Psoas muscle (tissue), 8 donors: Measurements from ENCODE around the gene TDRD9. TPM values are rescaled to one million over a fixed set of nuclear protein-coding genes. Genes with fewer than 3 reads are reported as not detected.
A peak's percentile ranks its signal among the peaks of the same experiment; 100 is the strongest.

Experiments
- ATAC-seq, 4 donors: fragments of 200-7000 bp; cut with Tn5 transposase; one replicate each; pipeline ENCODE4 v1.9.1; 2020; ENCODE audit warnings: moderate library complexity in 3 of 4, mild to moderate bottlenecking in 2 of 4
- DNase-seq, 2 donors: peaks; one replicate each; pipeline ENCODE4 v3.0.0-alpha.2; 2020
- H3K27ac ChIP-seq: fragments of 200-600 bp; one replicate; pipeline ENCODE4 v1.8.0; 2022
- H3K27me3 ChIP-seq, 3 donors: fragments of 200-600 bp in 1 of 3; one replicate each; pipeline versions ENCODE4 v1.6.1 to v1.8.0; 2013 to 2022; ENCODE audit warnings: low read length in 2 of 3, mild to moderate bottlenecking in 2 of 3, moderate library complexity in 1 of 3; ENCODE audit not compliant: insufficient read depth in 3 of 3
- H3K36me3 ChIP-seq, 2 donors: fragments of 200-600 bp in 1 of 2; one replicate each; pipeline versions ENCODE4 v1.6.1 to v1.8.0; 2013 to 2022; ENCODE audit warnings: low read depth in 1 of 2, mild to moderate bottlenecking in 1 of 2, moderate library complexity in 1 of 2; ENCODE audit not compliant: insufficient read depth in 1 of 2
- H3K4me1 ChIP-seq: fragments of 200-600 bp; one replicate; pipeline ENCODE4 v1.8.0; 2022
- H3K4me3 ChIP-seq: fragments of 200-600 bp; one replicate; pipeline ENCODE4 v1.8.0; 2022; ENCODE audit warnings: mild to moderate bottlenecking
- H3K9me3 ChIP-seq: fragments of 200-600 bp; one replicate; pipeline ENCODE4 v1.8.0; 2022
- WGBS, 3 donors: extraction: QIAGEN DNeasy Blood & Tissue Kit; methylation state at CpG; one replicate each; pipeline versions ENCODE4 v1.1.6 to v1.1.7; 2013; 5-methylcytosine and 5-hydroxymethylcytosine counted together
- intact Hi-C, 2 donors: fragments of 100-400 bp; cut with DNase I; formaldehyde crosslinking; loops; one replicate each; pipeline versions ENCODE4 v1.11.0 to v1.14.2; 2022
- polyA plus RNA-seq, 3 donors: library from polyadenylated mRNA; stranded (reverse); fragments of 200-250 nt; gene quantifications; one replicate each; pipeline ENCODE4 v1.2.3, GENCODE V29; 2013
- total RNA-seq, 4 donors: library from RNA; stranded (reverse); fragmentation: NEBNext Ultra II Directional in 2 of 4; extraction: Animal tissue kit (Norgen Biotek cat#: 25700) in 2 of 4; gene quantifications; one replicate each; pipeline versions ENCODE4 v1.2.1 to v1.2.4, GENCODE V29; 2021 to 2023
- TF ChIP-seq, protein P1 (sequence below): fragments of 200-600 bp; IDR thresholded peaks from one replicate; pipeline ENCODE4 v1.8.0; 2022; ENCODE audit warnings: antibody characterized with exemption
- donor health status: healthy with polysubstance abuse.
- donor health status: DM: no; HTN: no; CAD: no; lungs with moderate emphysema.
- donor health status: Bipolar disorder and iron deficiency.
- donor health status: healthy.
- donor health status: DM: yes; HTN: yes; CAD: no.
- donor health status: DM: no; HTN: no; CAD: no.
- donor health status: DM: no; HTN: no; CAD: no.
- donor health status: DM: yes; HTN: yes; CAD: no.

Gene TDRD9
- total and polyA plus RNA-seq, 7 donors = 0.13 to 1.3 (median 0.31) TPM

GRCh38 chr14:104091927-104092771 lies 163.9 kb downstream of the TDRD9 start:
- Histone ChIP-seq H3K36me3 (no peaks in the 10 kb centered on the region), H3K9me3 (no peaks in the 10 kb centered on the region), H3K4me3 (no peak overlapping the region), H3K27ac (no peak overlapping the region), H3K27me3 (peaks cover 0 to 22% (median 18%) of the 10 kb centered on the region in 3 donors), H3K4me1 (no peaks in the 10 kb centered on the region)
- TF ChIP-seq, protein P1, sequence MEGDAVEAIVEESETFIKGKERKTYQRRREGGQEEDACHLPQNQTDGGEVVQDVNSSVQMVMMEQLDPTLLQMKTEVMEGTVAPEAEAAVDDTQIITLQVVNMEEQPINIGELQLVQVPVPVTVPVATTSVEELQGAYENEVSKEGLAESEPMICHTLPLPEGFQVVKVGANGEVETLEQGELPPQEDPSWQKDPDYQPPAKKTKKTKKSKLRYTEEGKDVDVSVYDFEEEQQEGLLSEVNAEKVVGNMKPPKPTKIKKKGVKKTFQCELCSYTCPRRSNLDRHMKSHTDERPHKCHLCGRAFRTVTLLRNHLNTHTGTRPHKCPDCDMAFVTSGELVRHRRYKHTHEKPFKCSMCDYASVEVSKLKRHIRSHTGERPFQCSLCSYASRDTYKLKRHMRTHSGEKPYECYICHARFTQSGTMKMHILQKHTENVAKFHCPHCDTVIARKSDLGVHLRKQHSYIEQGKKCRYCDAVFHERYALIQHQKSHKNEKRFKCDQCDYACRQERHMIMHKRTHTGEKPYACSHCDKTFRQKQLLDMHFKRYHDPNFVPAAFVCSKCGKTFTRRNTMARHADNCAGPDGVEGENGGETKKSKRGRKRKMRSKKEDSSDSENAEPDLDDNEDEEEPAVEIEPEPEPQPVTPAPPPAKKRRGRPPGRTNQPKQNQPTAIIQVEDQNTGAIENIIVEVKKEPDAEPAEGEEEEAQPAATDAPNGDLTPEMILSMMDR = no peak
- DNase-seq (peak; percentile 9 to 46), ATAC-seq (no peak)
- intact Hi-C loops = no loop called here
- 78 to 80% (median 78%) methylated on average over 23 of the region's 23 CpGs for WGBS, 3 donors

GRCh38 chr14:104092931-104093365 lies 164.7 kb downstream of the TDRD9 start:
- DNase-seq = no peak
- no peaks in the 10 kb centered on the region for H3K9me3 ChIP-seq
- ATAC-seq = no peak
- no peaks in the 10 kb centered on the region for H3K36me3 ChIP-seq
- intact Hi-C loops = no loop called here
- WGBS, 3 donors = 68 to 74% (median 70%) methylated on average over 11 of the region's 11 CpGs
- TF ChIP-seq, protein P1 = no peak
- no peaks in the 10 kb centered on the region for H3K4me1 ChIP-seq
- H3K4me3 ChIP-seq = no peak overlapping the region
- no peak overlapping the region for H3K27ac ChIP-seq
- peaks cover 0 to 18% (median 18%) of the 10 kb centered on the region in 3 donors for H3K27me3 ChIP-seq

DNA sequence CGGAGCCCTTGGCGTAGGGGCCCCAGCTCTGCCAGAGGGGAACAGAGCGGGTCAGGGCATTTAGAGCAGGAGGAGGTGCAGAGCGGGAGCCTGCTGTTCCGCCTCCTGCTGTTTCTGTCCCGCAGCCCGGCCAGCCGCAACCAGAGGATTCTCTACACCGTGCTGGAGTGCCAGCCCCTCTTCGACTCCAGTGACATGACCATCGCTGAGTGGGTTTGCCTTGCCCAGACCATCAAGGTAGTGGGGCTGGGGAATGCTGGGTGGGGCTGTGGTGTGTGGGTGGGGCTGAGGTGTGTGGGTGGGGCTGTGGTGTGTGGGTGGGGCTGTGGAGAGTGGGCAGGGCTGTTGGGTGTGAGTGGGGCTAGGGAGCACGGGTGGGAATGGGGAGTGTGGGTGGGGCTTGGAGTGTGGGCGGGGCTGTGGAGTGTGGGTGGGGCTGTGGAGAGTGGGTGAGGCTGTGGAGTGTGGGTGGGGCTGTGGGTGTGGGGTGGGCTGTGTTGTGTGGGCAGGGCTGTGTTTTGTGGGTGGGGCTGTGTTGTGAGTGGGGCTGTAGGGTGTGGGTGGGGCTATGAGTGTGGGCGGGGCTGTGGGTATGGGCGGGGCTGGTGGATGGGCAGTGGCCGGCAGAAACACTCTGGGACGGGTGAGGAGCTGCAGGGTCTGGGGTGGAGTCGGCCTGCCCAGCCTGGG lies 165.3 kb downstream of the TDRD9 start:
- TF ChIP-seq, protein P1 = no peak
- no peak overlapping the region for H3K4me3 ChIP-seq
- intact Hi-C loops = no loop called here
- H3K9me3 ChIP-seq = no peaks in the 10 kb centered on the region
- peaks cover 0 to 18% (median 16%) of the 10 kb centered on the region in 3 donors for H3K27me3 ChIP-seq
- DNase-seq = peak; percentile 13 to 46
- WGBS, 3 donors = 47 to 57% (median 52%) methylated on average over 18 of the region's 18 CpGs
- ATAC-seq = no peak
- no peak overlapping the region for H3K27ac ChIP-seq
- no peaks in the 10 kb centered on the region for H3K4me1 ChIP-seq
- H3K36me3 ChIP-seq = no peaks in the 10 kb centered on the region

DNA sequence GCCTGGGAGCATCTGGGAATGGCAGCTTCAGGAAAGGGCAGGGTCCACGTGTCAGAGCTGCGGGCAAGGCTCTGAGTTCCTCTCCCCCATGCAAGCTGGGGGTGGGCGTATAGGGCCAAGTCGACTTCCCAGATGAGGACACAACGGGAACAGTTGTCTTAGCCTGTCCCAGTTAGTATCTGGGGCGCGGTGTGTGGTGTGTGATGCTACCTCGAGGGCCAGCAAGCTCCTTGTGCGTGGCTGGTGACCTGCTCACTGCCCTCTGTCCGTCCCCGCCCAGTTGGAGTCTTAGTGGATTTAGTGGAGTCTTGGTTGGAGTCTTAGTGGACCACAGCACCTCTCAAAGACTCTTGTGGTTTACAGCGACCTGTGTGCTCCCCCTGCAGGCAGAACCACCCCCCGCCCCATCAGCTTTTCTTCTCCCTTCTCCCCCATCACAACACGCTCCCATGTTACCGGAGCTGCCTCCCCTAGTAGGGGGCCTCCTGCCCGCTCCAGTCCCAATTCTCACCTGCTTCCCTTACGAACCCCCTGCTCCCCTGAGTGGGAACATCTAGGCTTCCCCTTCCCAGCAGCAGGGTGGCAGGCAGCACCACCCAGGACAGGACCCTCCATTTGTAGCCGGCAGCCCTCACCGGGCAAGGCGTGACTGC lies 165.9 kb downstream of the TDRD9 start:
- TF ChIP-seq, protein P1 = no peak
- intact Hi-C loops = no loop called here
- no peak for DNase-seq
- no peaks in the 10 kb centered on the region for H3K4me1 ChIP-seq
- no peak overlapping the region for H3K27ac ChIP-seq
- no peaks in the 10 kb centered on the region for H3K9me3 ChIP-seq
- 57 to 65% (median 60%) methylated on average over 16 to 20 of the region's 20 CpGs for WGBS, 3 donors
- no peaks in the 10 kb centered on the region for H3K36me3 ChIP-seq
- no peak for ATAC-seq
- H3K27me3 ChIP-seq = peaks cover 0 to 18% (median 16%) of the 10 kb centered on the region in 3 donors
- H3K4me3 ChIP-seq = no peak overlapping the region
